ENCODE results near the gene MRPS16. TPM values are rescaled to one million over a fixed set of nuclear protein-coding genes. Genes with fewer than 3 reads are reported as not detected.

The MRPS16 gene
- polyA plus RNA-seq, 1 of the 3 experiments (the other 2 are of a cell fraction) = 75.5 TPM

- no peak overlapping the region for H3K9ac ChIP-seq
- DNase-seq = no peak
- CTCF ChIA-PET = interaction anchor here (0.7 to 1.0 kb wide), 2 partner anchors 22 to 43 kb away, joined by 3 to 4 read pairs; no protein-coding TSS in a partner anchor
- peaks cover 27 to 31% of the 10 kb centered on the region in 2 experiments for H3K36me3 ChIP-seq (replicated peaks in 1 of 2; ENCODE audit: control insufficient read depth in 1 of 2, insufficient read depth in 2 of 2, low read length in 1 of 2)
- no peaks in the 10 kb centered on the region for H3K9me3 ChIP-seq
- H3K4me1 ChIP-seq (ENCODE audit: control insufficient read depth in 1 of 2, insufficient read depth in 2 of 2, low read depth in 1 of 2, low read length in 1 of 2) = no peaks in the 10 kb centered on the region
- no peaks in the 10 kb centered on the region for H3K79me2 ChIP-seq (ENCODE audit: insufficient read depth)
- H3K27me3 ChIP-seq (ENCODE audit: insufficient read depth) = no peaks in the 10 kb centered on the region
- TF ChIP-seq SMC3 (IDR thresholded peaks at IDR 0.05; ENCODE audit: low read depth, low read length) = no peak
- TF ChIP-seq MEF2A (IDR thresholded peaks at IDR 0.05; ENCODE audit: borderline replicate concordance, low read depth) = no peak
- no peak for TF ChIP-seq GATA2 (CRISPR knock-in tag; IDR thresholded peaks at IDR 0.05)
- no peak for TF ChIP-seq EP300 (IDR thresholded peaks at IDR 0.05; ENCODE audit: borderline replicate concordance in 1 of 2, low read depth in 1 of 2, low read length in 1 of 2)
- TF ChIP-seq FOXM1 (IDR thresholded peaks at IDR 0.05; ENCODE audit: low read depth) = no peak
- TF ChIP-seq YY1 (IDR thresholded peaks at IDR 0.05; ENCODE audit: low read depth) = no peak
- TF ChIP-seq, protein P1, sequence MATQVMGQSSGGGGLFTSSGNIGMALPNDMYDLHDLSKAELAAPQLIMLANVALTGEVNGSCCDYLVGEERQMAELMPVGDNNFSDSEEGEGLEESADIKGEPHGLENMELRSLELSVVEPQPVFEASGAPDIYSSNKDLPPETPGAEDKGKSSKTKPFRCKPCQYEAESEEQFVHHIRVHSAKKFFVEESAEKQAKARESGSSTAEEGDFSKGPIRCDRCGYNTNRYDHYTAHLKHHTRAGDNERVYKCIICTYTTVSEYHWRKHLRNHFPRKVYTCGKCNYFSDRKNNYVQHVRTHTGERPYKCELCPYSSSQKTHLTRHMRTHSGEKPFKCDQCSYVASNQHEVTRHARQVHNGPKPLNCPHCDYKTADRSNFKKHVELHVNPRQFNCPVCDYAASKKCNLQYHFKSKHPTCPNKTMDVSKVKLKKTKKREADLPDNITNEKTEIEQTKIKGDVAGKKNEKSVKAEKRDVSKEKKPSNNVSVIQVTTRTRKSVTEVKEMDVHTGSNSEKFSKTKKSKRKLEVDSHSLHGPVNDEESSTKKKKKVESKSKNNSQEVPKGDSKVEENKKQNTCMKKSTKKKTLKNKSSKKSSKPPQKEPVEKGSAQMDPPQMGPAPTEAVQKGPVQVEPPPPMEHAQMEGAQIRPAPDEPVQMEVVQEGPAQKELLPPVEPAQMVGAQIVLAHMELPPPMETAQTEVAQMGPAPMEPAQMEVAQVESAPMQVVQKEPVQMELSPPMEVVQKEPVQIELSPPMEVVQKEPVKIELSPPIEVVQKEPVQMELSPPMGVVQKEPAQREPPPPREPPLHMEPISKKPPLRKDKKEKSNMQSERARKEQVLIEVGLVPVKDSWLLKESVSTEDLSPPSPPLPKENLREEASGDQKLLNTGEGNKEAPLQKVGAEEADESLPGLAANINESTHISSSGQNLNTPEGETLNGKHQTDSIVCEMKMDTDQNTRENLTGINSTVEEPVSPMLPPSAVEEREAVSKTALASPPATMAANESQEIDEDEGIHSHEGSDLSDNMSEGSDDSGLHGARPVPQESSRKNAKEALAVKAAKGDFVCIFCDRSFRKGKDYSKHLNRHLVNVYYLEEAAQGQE (IDR thresholded peaks at IDR 0.05; ENCODE audit: low read depth, low read length) = no peak
- TF ChIP-seq CHD2 (IDR thresholded peaks at IDR 0.05; ENCODE audit: low read length, partially characterized antibody) = no peak
- H3K27ac ChIP-seq (ENCODE audit: low read depth in 2 of 2, low read length in 1 of 2) = no peak overlapping the region
- H4K20me1 ChIP-seq (ENCODE audit: insufficient read depth) = no peaks in the 10 kb centered on the region
- H3K4me3 ChIP-seq (ENCODE audit: low read depth in 2 of 2, low read length in 1 of 2) = no peak overlapping the region
- no peaks in the 10 kb centered on the region for H3K9me2 ChIP-seq
- H2AFZ ChIP-seq (ENCODE audit: low read depth) = no peak overlapping the region
- POLR2A ChIA-PET = no interaction called here
- H3K4me2 ChIP-seq = no peak overlapping the region
- H3F3A ChIP-seq (replicated peaks; ENCODE audit: insufficient read depth) = no peaks in the 10 kb centered on the region
Observed at GRCh38 chr10:73225518-73225917, 26.9 kb downstream of the MRPS16 start.

- CTCF ChIA-PET = no interaction called here
- Histone ChIP-seq H3K9ac (no peak overlapping the region), H3K9me3 (no peaks in the 10 kb centered on the region), H3K4me1 (ENCODE audit: control insufficient read depth in 1 of 2, insufficient read depth in 2 of 2, low read depth in 1 of 2, low read length in 1 of 2) (no peaks in the 10 kb centered on the region), H3K27ac (ENCODE audit: low read depth in 2 of 2, low read length in 1 of 2) (no peak overlapping the region), H2AFZ (ENCODE audit: low read depth) (no peak overlapping the region), H3F3A (replicated peaks; ENCODE audit: insufficient read depth) (no peaks in the 10 kb centered on the region), H3K27me3 (ENCODE audit: insufficient read depth) (no peaks in the 10 kb centered on the region), H3K79me2 (ENCODE audit: insufficient read depth) (no peaks in the 10 kb centered on the region), H3K4me3 (ENCODE audit: low read depth in 2 of 2, low read length in 1 of 2) (no peak overlapping the region), H3K4me2 (no peak overlapping the region), H3K9me2 (no peaks in the 10 kb centered on the region), H3K36me3 (replicated peaks in 1 of 2; ENCODE audit: control insufficient read depth in 1 of 2, insufficient read depth in 2 of 2, low read length in 1 of 2) (peaks cover 38 to 51% of the 10 kb centered on the region in 2 experiments), H4K20me1 (ENCODE audit: insufficient read depth) (no peaks in the 10 kb centered on the region)
- POLR2A ChIA-PET = no interaction called here
- 93% methylated on average over 1 of the region's 1 CpG for WGBS (ENCODE audit: low lambda C conversion rate)
- no peak for DNase-seq
- TF ChIP-seq CHD2 (IDR thresholded peaks at IDR 0.05; ENCODE audit: low read length, partially characterized antibody) = no peak
- TF ChIP-seq SMC3 (IDR thresholded peaks at IDR 0.05; ENCODE audit: low read depth, low read length) = no peak
- no peak for TF ChIP-seq TCF12 (IDR thresholded peaks at IDR 0.05)
- TF ChIP-seq RXRA (IDR thresholded peaks at IDR 0.05; ENCODE audit: borderline replicate concordance, low read depth) = no peak
- no peak for TF ChIP-seq FOXM1 (IDR thresholded peaks at IDR 0.05; ENCODE audit: low read depth)
- no peak for TF ChIP-seq MAX (IDR thresholded peaks at IDR 0.05; ENCODE audit: low read depth)
- TF ChIP-seq, protein P1 (IDR thresholded peaks at IDR 0.05; ENCODE audit: low read depth, low read length) = no peak
- no peak for TF ChIP-seq USF1 (IDR thresholded peaks at IDR 0.05; ENCODE audit: borderline replicate concordance, low read depth)
- TF ChIP-seq, protein P2, sequence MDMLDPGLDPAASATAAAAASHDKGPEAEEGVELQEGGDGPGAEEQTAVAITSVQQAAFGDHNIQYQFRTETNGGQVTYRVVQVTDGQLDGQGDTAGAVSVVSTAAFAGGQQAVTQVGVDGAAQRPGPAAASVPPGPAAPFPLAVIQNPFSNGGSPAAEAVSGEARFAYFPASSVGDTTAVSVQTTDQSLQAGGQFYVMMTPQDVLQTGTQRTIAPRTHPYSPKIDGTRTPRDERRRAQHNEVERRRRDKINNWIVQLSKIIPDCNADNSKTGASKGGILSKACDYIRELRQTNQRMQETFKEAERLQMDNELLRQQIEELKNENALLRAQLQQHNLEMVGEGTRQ (IDR thresholded peaks at IDR 0.05; ENCODE audit: borderline replicate concordance, low read depth, low read length) = no peak
- TF ChIP-seq TEAD4 (IDR thresholded peaks at IDR 0.05; ENCODE audit: borderline replicate concordance, insufficient read depth) = no peak
- TF ChIP-seq MXI1 (IDR thresholded peaks at IDR 0.05; ENCODE audit: low read depth, low read length) = no peak
- TF ChIP-seq RFX5 (IDR thresholded peaks at IDR 0.05; ENCODE audit: low read length) = no peak
- TF ChIP-seq YY1 (IDR thresholded peaks at IDR 0.05; ENCODE audit: low read depth) = no peak
- TF ChIP-seq POLR2AphosphoS5 (IDR thresholded peaks at IDR 0.05; ENCODE audit: low read depth, low read length) = no peak
Observed at GRCh38 chr10:73220989-73221388, 31.5 kb downstream of the MRPS16 start.

All from SK-N-SH (cell line).